Measurements from ENCODE around the gene FOXR1.
A peak's percentile ranks its signal among the peaks of the same experiment; 100 is the strongest.
"Not testable (repeated sequence)": the region's sequence is repeated elsewhere in the genome, so short reads cannot be mapped to it uniquely, and the experiment has no call there.

Gene FOXR1

DNA sequence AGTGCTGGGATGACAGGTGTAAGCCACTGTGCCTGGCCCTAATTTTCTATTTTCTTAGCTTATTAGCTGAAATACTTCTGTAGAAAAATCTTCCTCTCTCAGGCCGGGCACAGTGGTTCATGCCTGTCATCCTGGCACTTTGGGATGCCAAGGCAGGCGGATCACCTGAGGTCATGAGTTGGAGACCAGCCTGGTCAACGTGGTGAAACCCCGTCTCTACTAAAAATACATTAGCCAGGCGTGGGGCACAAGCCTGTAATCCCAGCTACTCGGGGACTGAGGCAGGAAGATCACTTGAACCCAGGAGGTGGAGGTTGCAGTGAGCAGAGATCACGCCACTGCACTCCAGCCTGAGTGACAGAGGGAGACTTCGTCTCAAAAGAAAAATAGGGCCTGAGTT, 12.8 kb downstream of the FOXR1 start:
- in situ Hi-C loops (cut with MboI; ENCODE audit: low pct_unique_long_range_greater_than_20kb, low sequenced_read_pairs); DNase-seq: not testable (repeated sequence)

DNA sequence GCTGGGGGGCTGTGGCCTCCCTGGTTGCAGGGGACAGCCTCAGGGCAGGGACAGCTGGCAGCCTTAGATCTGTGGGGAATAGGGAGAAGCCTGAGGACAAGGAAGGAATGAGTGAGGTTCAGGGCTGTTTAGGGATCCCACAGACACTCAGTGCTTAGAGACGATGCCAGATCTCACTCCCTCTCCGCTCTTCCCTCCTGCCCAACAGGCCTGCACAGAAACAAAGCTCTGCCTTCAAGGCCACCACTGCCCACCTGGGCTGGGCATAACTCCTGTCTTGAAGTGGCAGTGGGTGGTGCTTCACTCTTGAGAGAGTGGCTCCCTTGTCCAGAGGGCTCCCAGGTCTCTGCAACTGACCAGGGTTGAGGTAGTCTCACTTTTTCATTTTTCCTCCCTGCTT, 13.3 kb downstream of the FOXR1 start:
- in situ Hi-C loops (cut with MboI; ENCODE audit: low pct_unique_long_range_greater_than_20kb, low sequenced_read_pairs) = no loop called here
- DNase-seq = no peak

DNA sequence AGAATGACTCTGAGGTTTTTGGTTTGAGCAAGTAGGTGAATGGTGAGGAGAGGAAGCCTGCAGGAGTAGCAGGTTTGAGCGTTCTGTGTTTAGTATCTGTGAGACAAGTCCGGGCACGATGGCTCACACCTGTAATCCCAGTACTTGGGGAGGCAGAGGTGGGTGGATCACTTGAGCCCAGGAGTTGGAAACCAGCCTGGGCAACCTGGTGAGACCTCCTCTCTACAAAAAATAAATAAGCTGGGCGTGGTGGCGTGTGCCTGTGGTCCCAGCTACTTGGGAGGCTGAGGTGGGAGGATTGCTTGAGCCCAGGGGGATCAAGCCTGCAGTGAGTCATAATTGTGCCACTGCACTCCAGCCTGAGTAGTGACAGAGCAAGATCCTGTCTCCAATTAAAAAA, 16.7 kb downstream of the FOXR1 start:
- DNase-seq = no peak

DNA sequence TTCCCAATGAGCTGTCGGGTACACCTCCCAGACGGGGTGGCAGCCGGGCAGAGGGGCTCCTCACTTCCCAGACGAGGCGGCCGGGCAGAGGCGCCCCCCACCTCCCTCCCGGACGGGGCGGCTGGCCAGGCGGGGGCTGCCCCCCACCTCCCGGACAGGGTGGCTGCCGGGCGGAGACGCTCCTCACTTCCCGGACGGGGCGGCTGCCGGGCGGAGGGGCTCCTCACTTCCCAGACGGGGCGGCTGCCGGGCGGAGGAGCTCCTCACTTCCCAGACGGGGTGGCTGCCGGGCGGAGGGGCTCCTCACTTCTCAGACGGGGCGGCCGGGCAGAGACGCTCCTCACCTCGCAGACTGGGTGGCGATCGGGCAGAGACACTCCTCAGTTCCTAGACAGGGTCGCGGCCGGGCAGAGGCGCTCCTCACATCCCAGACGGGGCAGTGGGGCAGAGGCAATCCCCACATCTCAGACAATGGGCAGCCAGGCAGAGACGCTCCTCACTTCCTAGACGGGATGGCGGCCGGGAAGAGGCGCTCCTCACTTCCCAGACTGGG, 20.0 kb downstream of the FOXR1 start:
- in situ Hi-C loops (cut with MboI; ENCODE audit: low pct_unique_long_range_greater_than_20kb, low sequenced_read_pairs); DNase-seq: not testable (repeated sequence)

More for the DNA sequence above, 16.7 kb downstream of the FOXR1 start:
- in situ Hi-C loops (cut with MboI; ENCODE audit: low pct_unique_long_range_greater_than_20kb, low sequenced_read_pairs) = no loop called here

DNA sequence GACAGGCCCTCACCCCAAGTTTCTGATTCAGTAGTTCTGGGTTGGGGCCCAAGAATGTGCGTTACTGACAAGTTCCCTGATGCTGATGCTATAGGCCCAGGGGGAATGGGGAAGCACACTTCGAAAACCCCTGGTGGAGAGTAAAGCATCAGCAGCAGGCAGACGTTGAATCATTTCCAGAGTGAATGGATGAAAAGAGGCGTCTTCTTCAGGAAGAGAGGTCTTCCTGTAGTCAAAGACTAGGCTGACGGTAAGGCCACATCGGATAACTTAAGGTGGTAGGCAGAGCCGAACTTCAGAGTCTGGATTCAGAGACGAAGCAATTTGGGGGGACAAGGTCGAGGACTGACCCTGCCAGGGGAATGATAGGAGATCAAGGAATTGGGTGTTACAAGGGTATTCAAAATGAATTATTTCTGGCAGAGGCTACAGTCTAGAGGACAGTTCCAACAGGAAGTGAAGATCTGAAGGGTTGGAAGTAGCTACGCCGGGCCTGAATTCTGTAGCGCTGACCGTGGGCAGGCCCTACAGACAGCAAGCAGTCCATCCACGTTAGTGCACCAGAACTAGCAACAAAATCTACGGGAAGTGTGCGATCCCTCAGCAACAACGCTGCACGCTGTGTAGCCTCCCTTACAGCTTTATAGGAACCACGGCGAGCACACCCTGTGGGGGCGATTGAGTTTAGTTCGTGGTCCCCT, 25.5 kb downstream of the FOXR1 start:
- in situ Hi-C loops (cut with MboI; ENCODE audit: low pct_unique_long_range_greater_than_20kb, low sequenced_read_pairs) = no loop called here
- DNase-seq = peak; percentile 68

DNA sequence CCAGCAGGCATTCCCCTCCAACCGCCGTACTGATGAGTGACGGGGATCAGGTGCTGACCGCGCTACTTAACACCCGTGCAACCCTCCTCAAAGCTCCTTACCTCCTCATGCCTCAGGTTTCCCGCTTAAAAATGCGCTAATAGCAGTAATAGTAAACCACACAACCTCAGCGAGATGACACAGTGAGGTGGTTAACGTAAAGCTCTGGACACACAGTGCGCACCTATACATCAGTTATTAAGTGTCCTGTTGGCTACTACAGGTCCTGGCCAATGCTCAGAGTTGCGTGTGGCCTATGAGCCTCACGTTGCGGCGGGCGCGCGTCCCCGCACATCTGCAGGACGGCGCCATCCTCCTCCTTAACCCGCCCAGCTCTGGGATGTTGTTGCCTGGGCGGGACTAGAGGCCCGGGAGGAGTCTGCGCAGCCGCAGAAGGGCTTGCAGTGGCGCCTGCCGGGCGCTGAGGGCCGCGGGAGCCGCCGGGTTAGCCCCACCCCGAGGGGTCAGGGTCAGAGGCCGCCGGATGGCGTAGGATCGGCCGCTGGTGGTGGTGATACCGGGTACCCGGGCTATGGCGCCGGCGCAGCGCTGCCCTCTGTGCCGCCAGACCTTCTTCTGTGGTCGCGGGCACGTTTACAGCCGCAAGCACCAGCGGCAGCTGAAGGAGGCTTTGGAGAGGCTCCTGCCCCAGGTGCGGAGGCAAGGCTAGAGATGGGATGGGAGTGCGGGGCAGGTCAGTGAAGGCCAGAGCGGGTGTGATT, 26.2 kb downstream of the FOXR1 start, which contains the start of gene CENATAC:
Gene CENATAC, plus strand, starts transcription at position 512 of the 761 bp plus-strand sequence. Its CDS starts 60 bp downstream, at position 572.
- in situ Hi-C loops (cut with MboI; ENCODE audit: low pct_unique_long_range_greater_than_20kb, low sequenced_read_pairs) = no loop called here
- peak; percentile 91 for DNase-seq

DNA sequence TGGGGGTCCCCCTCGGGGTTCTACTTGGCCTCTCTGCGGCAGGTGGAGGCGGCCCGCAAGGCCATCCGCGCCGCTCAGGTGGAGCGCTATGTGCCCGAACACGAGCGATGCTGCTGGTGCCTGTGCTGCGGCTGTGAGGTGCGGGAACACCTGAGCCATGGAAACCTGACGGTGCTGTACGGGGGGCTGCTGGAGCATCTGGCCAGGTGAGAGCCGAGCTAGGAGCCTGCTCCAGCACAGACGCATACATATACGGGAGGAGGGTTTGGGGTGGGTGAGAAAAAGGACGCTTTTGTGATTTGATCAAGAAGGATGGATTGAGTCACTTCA, 26.8 kb downstream of the FOXR1 start:
- in situ Hi-C loops (cut with MboI; ENCODE audit: low pct_unique_long_range_greater_than_20kb, low sequenced_read_pairs) = no loop called here
- no peak for DNase-seq

DNA sequence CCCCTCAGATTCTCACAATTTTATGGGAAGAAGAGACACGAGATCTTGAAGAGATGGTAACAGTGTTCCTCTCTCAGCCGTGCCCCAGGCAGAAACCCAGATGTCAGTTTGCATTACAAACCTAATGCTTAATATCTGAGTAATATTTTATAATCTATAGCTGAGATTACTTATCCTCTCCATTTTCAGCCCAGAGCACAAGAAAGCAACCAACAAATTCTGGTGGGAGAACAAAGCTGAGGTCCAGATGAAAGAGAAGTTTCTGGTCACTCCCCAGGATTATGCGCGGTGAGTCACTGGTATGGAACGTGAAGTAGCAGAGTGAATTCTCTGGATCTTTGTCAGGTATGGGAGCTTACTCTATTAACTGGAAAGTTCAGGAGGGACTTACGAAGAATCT, 27.3 kb downstream of the FOXR1 start:
- no peak for DNase-seq
- in situ Hi-C loops (cut with MboI; ENCODE audit: low pct_unique_long_range_greater_than_20kb, low sequenced_read_pairs) = no loop called here

DNA sequence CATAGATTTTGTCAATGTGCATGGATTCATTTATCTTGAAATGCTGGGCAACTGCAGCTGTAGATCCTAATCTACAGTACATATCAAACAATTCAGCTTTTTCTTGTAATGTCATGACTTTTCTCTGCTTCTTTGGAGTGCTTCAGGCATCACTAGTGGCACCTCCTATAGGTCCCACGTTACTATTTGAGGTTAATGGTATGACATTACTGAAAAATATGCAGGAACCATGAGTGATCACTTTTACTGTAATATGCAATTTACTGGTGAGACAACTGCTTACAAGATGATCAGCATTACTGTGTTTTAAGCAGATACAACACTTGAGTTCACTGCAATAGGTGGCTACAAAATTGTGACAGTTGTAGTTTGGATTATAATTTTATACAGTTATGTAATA, 29.3 kb downstream of the FOXR1 start:
- in situ Hi-C loops (cut with MboI; ENCODE audit: low pct_unique_long_range_greater_than_20kb, low sequenced_read_pairs) = no loop called here
- no peak for DNase-seq

DNA sequence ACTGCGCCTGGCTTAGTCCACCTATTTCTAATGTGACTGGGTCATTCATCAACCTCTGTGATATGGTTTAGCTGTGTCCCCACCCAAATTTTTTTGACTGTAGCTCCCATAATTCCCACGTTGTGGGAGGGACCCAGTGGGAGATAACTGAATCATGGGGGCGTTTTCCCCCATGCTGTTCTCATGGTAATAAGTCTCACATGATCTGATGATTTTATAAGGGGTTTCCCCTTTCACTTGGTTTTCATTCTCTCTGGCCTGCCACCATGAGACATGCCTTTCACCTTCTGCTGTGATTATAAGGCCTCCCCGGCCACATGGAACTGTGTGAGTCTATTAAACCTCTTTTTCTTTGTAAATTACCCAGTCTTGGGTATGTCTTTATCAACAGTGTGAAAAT, 35.1 kb downstream of the FOXR1 start:
- DNase-seq = no peak
- in situ Hi-C loops (cut with MboI; ENCODE audit: low pct_unique_long_range_greater_than_20kb, low sequenced_read_pairs) = no loop called here

DNA sequence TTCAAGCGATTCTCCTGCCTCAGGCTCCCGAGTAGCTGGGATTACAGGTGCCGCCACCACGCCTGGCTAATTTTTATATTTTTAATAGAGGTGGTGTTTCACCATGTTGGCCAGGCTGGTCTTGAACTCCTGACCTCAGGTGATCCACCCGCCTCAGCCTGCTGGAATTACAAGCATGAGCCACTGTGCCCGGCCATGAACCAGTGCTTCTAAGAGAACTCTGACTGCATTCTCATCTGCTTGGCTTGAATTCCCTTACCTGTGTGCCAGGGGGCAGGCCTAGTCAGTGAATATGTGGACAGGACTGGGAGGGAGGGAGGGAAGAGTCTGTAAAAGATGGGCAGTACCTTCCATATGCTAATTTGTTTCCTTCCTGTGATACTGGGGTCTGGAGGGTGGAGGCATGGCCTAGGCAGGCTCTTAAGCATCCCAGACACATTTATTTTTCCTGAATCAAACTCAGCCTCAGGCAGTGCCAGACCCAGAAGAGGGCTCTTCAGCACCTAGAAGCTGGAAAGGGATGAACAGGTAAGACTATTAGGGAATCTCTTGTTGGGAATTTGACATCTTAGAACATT, 40.0 kb downstream of the FOXR1 start:
- no peak for DNase-seq
- in situ Hi-C loops (cut with MboI; ENCODE audit: low pct_unique_long_range_greater_than_20kb, low sequenced_read_pairs) = no loop called here

DNA sequence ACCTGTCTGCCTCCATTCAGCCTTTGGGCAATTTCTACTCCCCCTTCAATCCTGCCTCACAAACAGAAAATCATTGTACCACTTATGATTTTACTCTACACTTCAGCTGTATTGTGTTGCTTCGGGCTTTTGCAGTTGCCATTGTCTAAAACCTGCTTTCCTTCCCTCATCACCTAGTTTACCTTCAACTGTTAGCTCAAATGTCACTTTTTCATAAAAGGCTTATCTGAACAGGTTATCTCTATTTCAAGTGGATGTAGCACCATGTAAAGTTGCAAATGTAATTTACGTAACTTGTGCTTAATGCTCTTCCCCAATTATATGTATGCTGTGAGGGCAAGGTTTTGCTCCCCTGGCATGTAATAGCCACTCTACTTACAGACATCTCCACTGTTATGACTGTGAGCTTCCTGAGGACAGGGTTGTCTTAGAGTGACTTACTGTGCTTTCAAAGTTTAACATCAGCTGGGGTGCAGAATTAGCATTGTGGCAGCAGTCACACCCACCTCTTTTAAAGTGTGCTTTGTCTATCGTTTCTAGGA, 41.1 kb downstream of the FOXR1 start:
- no peak for DNase-seq
- in situ Hi-C loops (cut with MboI; ENCODE audit: low pct_unique_long_range_greater_than_20kb, low sequenced_read_pairs) = no loop called here

DNA sequence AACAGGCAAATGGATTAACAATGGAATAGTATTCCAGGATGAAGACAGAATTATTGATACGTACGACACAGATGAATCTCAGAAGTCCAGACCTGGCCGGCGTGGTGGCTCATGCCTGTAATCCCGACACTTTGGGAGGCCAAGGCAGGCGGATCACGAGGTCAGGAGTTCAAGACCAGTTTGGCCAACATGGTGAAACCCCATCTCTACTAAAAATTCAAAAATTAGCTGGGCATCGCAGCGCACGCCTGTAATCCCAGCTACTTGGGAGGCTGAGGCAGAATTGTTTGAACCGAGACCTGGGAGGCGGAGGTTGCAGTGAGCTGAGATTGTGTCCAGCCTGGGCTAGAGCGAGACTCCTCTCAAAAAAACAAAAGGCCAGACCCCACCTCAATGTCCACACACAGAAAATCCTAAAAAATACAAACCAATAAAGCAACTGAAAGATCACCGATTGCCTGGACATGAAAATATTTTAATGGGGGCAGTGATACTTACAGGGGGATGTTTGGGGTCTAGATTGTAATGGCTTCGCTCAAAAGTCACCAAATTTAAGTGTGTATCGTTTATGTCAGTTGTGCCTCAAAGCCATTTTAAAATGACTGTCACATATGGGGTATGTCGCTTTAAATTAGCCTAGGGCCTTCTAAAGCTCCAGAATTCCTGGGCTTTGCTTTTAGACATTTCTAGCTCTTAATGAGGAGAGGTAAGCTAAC, 42.8 kb downstream of the FOXR1 start:
- no peak for DNase-seq
- in situ Hi-C loops (cut with MboI; ENCODE audit: low pct_unique_long_range_greater_than_20kb, low sequenced_read_pairs) = no loop called here

DNA sequence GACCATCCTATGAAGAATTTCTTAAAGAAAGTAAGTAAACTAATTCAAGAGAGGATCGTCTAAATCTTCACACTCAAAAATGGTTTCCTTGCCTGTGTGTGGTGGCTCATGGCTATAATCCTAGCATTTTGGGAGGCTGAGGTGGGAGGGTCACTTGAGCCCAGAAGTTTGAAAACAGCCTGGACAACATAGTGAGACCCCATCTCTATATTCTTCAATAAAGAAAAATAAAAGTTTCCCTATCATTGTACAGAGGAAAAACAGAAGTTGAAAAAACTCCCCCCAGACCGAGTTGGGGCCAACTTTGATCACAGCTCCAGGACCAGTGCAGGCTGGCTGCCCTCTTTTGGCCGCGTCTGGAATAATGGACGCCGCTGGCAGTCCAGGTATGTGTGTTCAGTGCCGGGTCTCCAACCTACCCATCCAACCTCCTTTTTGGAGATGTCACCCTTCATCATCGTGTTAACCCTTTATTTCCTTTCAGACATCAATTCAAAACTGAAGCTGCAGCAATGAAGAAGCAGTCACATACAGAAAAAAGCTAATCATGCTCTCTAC, 43.6 kb downstream of the FOXR1 start:
- no peak for DNase-seq
- in situ Hi-C loops (cut with MboI; ENCODE audit: low pct_unique_long_range_greater_than_20kb, low sequenced_read_pairs) = no loop called here

DNA sequence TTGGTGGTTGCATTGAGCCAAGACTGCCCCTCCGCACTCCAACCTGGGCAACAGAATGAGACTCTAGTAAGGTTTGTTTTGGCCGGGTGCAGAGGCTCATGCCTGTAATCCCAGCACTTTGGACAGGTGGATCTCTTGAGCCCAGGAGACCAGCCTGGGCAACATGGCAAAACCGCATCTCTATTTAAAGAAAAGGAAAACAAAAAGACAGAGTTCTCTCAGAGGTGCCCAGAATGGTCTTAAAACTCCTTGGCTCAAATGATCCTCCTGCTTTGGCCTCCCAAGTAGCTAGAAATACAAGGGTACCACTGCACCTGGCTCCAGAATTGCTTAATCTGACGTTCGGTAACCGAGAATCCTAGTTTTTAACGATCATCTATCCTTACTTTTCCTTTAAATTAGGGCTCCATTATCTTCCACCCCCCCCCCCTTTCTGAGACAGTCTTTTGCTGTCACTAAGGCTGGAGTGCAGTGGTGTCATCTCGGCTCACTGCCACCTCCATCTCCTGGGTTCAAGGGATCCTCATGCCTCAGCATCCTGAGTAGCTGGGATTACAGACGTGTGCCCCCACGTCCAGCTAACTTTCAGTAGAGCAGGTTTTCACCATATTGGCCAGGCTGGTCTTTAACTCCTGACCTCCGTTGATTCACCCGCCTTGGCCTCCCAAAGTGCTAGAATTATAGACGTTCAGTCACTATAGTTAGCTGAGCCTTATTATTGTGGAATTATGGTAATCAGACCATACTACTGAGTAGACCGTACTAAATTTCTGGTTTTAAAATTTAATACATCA, 44.9 kb downstream of the FOXR1 start:
- in situ Hi-C loops (cut with MboI; ENCODE audit: low pct_unique_long_range_greater_than_20kb, low sequenced_read_pairs) = no loop called here
- no peak for DNase-seq

DNA sequence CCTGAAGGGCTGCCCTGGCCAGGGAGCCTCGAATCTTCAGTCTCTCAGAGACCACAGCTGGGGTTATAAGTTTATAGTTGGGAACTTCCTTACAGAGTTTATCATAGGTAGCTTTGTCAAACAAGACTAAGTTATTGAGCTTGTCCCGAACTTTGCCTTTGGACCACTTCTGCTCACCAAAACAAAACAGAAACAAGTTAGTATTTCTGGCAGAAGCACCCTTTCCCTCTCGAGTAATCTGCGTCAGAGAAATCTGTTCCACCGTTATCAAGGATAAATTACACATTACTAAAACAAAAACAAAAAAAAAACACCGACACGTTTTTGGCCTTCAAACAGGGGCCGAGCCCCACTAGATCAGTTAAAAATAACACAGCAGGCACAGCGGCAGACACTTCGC, 45.8 kb downstream of the FOXR1 start:
- in situ Hi-C loops (cut with MboI; ENCODE audit: low pct_unique_long_range_greater_than_20kb, low sequenced_read_pairs); DNase-seq: not testable (repeated sequence)

DNA sequence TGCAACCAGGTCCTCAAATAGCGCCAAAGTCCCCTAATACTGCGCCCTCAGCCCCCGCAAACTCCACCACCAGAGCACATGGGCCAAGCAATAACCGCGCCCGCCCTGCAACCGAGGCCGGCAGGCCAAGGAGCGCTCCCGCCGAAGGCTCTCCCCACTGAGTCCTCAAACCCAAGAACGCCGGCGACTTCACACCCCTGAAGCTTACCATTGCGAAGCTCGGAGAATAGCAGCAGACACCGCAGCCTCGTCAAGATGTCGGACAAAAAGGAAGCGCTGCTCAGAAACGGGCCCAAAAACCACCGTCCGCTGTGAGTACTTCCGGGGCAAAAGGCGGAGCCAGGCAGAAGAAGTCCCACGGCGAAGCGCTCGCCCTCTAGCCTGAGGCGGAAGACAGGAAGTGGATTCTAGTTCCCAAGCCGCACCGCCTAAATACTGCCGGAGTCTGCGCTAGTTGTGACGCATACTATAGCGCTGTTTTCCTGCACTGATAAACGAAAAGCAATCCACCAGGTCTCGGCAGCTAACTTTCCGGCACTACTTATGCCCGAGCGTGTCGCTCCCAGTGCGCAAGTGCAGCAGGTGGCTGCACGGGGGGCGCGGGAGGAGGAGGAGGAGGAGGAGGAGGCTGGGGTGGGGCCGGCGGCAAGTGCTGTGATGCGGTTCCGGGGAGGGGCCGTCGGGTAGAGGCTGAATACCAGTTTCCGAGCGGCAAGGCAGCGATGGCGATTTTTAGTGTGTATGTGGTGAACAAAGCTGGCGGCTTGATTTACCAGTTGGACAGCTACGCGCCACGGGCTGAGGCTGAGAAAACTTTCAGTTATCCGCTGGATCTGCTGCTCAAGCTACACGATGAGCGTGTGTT, 46.7 kb downstream of the FOXR1 start, which contains the start of the genes RPS25 and TRAPPC4:
Gene RPS25, minus strand, starts transcription at position 270 of the 865 bp plus-strand sequence. Its CDS starts 59 bp downstream, at position 211.
Gene TRAPPC4, plus strand, starts transcription at position 693 of the 865 bp plus-strand sequence. Its CDS starts 30 bp downstream, at position 723.
- DNase-seq = peak; percentile 97
- in situ Hi-C loops (cut with MboI; ENCODE audit: low pct_unique_long_range_greater_than_20kb, low sequenced_read_pairs) = no loop called here

Measured in KBM-7 (cell line).